GM18498 (cell line): ENCODE measurements around the gene ROCK2.

Experiments
- ATAC-seq: cut with Tn5 transposase; IDR thresholded peaks from one replicate; pipeline ENCODE4 v1.9.1; 2021; ENCODE audit warnings: mild to moderate bottlenecking, moderate library complexity; ENCODE audit not compliant: unreplicated experiment

The ROCK2 gene

GRCh38 chr2:11367170-11367730 is 22.8 kb upstream of the ROCK2 start:
- ATAC-seq: no peak

- no peak for ATAC-seq
Observed at GRCh38 chr2:11366326-11366741, 21.9 kb upstream of the ROCK2 start.

- ATAC-seq: no peak
Observed at GRCh38 chr2:11365096-11365879, 20.9 kb upstream of the ROCK2 start.

- ATAC-seq: no peak
Observed at GRCh38 chr2:11364565-11364887, 20.1 kb upstream of the ROCK2 start.

- no peak for ATAC-seq
Observed at GRCh38 chr2:11363868-11364564, 19.6 kb upstream of the ROCK2 start.

- no peak for ATAC-seq
Observed at GRCh38 chr2:11359865-11360264, 15.4 kb upstream of the ROCK2 start.

GRCh38 chr2:11357428-11357972 is 13.1 kb upstream of the ROCK2 start:
- no peak for ATAC-seq

GRCh38 chr2:11356764-11357163 is 12.3 kb upstream of the ROCK2 start:
- no peak for ATAC-seq

- no peak for ATAC-seq
Observed at GRCh38 chr2:11355194-11356053, 11.0 kb upstream of the ROCK2 start.

GRCh38 chr2:11354363-11355154 is 10.1 kb upstream of the ROCK2 start:
- ATAC-seq: no peak

GRCh38 chr2:11352781-11353537 is 8.5 kb upstream of the ROCK2 start:
- ATAC-seq: no peak

GRCh38 chr2:11348209-11348749 is 3.8 kb upstream of the ROCK2 start:
- ATAC-seq: no peak

GRCh38 chr2:11347403-11347959 is 3.0 kb upstream of the ROCK2 start:
- ATAC-seq: no peak

GRCh38 chr2:11346023-11346482 is 1.6 kb upstream of the ROCK2 start:
- no peak for ATAC-seq

- ATAC-seq: peak; percentile 43
Observed at GRCh38 chr2:11344956-11345677, 681 bp upstream of the ROCK2 start.

- ATAC-seq: peak; percentile 41
Observed at GRCh38 chr2:11343650-11344341, 640 bp downstream of the ROCK2 start.

- peak; percentile 39 for ATAC-seq
Observed at GRCh38 chr2:11343368-11343649, 1.1 kb downstream of the ROCK2 start.
